Measurements from ENCODE around the gene EGLN2.

- no peak for TF ChIP-seq MAX (IDR thresholded peaks at IDR 0.05)
- TF ChIP-seq EP300 (IDR thresholded peaks at IDR 0.05; ENCODE audit: borderline replicate concordance): no peak
- no peak for TF ChIP-seq RAD21 (IDR thresholded peaks at IDR 0.05; ENCODE audit: low read depth)
- no peak for TF ChIP-seq YY1 (IDR thresholded peaks at IDR 0.05; ENCODE audit: low read depth)
- no peak for TF ChIP-seq ZBTB7A (IDR thresholded peaks at IDR 0.05; ENCODE audit: low read depth)
- no peak for TF ChIP-seq CEBPB (IDR thresholded peaks at IDR 0.05)
Observed at GRCh38 chr19:40804783-40805242, 5.8 kb downstream of the EGLN2 start.

Data from Ishikawa (cell line).